GM20000 (cell line): ENCODE data around the gene GABRG3.

Source experiments
- DNase-seq: peaks from one replicate; pipeline ENCODE4 v3.0.0; 2012; ENCODE audit warnings: low spot score
- TF ChIP-seq, protein P1 (sequence below): IDR thresholded peaks from 2 replicates; pipeline ENCODE4 v1.5.1; 2012; ENCODE audit warnings: mild to moderate bottlenecking, control low read depth; ENCODE audit errors: extremely low read depth, missing control alignments

The GABRG3 gene

DNA sequence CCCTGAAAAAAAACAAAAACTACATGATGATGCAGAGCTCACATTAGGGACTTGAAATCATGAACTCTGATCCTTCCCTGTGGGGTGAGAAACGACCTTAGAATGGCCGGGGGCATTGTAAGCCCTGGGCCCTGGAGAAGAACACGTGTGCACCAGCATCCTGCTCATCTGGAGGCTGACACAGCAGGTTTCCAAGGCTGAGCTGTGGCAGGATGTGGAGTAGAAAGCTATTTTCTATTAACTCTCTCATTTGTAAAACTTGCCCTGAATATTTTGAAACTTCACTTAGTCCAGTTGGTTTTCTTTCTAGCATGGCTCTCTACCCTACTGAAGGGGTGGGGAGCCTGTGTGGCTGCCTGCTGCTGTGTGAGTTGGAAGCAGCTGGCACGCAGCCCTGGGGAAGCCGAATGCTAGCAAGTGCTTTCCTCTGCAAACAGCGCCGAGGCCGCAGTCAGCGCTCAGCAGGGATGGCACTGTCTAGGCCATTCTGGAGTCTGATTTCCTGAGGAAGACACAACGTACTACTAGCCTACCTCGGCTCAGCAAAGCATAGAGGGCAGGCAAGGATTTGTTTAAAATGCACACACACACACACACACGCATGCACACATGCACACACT is 58.0 kb downstream of the GABRG3 start:
- TF ChIP-seq, protein P1, sequence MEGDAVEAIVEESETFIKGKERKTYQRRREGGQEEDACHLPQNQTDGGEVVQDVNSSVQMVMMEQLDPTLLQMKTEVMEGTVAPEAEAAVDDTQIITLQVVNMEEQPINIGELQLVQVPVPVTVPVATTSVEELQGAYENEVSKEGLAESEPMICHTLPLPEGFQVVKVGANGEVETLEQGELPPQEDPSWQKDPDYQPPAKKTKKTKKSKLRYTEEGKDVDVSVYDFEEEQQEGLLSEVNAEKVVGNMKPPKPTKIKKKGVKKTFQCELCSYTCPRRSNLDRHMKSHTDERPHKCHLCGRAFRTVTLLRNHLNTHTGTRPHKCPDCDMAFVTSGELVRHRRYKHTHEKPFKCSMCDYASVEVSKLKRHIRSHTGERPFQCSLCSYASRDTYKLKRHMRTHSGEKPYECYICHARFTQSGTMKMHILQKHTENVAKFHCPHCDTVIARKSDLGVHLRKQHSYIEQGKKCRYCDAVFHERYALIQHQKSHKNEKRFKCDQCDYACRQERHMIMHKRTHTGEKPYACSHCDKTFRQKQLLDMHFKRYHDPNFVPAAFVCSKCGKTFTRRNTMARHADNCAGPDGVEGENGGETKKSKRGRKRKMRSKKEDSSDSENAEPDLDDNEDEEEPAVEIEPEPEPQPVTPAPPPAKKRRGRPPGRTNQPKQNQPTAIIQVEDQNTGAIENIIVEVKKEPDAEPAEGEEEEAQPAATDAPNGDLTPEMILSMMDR, result no peak
- DNase-seq, result no peak

DNA sequence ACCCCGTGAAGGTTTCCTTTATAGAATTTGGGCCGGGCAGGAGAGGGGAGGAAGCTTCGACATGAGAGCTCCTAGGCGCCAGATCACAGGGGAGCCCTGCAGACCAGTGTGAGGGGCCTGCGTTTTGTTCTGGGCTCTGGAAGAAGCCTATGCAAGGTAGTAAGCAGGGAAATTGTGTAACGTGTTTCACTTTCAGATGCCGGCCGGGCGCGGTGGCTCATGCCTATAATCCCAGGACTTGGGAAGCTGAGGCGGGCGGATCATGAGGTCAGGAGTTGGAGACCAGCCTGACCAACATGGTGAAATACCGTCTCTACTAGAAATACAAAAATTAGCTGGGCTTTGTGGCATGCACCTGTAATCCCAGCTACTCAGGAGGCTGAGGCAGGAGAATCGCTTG is 65.2 kb downstream of the GABRG3 start:
- TF ChIP-seq, protein P1, result no peak
- no peak for DNase-seq

DNA sequence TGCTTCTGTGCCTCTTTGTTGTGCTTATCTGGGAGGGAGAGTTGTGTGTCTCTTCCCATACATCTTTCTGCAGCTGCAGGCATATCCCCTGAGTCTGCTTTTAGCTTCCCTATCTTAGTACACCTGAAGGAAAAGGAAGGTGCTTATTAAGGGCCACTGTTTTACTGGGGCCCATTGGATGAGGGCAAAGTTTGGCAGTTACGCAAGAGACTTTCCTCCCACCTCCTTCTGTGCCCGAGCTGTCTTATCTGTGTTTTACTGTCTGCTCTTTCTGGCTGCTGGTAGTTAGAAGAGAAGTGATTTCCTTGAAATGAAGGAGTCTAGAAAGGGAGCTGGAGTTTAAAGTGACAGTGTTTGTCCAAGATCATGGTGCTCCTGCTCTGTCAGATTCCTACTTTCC is 66.5 kb downstream of the GABRG3 start:
- DNase-seq, result no peak
- TF ChIP-seq, protein P1, result no peak

DNA sequence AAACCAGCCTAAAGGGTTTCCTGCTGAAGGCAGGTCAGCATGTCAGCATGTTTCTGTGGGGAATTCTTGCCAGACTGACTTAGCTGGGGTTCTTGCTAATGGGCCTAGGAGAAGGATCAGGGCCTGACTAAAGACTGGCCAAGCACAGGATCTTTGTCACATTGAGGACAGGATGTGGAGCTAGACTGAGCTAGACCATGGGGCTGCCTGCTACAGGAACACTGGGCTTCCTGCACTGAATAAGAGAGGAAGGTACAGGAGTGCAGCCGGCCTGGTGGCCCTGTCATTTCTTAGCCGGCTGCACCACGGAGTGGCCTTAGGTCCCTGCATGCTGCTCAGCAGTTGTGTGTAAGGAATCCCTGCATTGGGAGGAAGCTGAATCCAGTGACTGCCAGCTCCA is 68.2 kb downstream of the GABRG3 start:
- TF ChIP-seq, protein P1, result no peak
- DNase-seq, result no peak

DNA sequence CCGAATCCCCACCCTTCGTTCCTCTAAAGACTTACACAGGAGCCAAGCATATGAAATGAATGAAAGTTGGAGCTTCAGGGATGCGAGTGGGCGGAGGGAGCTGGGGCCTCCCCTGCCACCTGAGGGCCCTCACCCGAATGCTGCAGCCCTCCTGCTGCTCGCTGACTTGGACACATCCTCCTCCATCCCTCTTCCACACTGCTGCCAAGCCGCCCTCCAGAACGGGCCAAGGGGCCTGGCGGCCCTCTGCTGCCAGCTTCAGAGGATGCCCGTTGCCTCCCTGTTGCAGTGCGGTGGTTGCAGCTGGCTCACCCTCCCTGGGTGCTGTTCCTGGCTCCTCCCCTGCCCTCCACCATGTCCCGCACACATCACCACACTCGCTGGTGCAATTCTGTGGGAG is 71.2 kb downstream of the GABRG3 start:
- DNase-seq, result no peak
- TF ChIP-seq, protein P1, result no peak

DNA sequence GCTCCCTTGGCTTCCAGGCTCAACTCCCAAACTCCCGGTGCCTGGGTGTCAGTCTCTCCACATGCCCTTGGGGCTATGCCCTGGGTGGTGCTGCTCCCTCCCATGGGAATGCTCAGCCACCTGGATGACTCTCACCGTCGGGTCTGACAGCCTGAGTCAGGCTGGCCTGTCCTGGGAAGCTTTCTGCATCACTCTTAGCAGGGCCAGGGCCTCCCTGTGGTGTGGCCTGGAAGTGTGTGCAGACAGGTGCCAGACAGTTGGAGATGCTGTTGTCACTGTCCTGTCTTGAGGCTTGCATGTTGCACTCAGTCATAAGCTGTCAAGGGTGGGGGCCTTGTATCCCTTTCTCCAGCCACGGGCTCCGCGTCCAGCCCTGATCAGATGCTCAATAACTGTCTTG is 71.7 kb downstream of the GABRG3 start:
- TF ChIP-seq, protein P1, result no peak
- DNase-seq, result no peak

DNA sequence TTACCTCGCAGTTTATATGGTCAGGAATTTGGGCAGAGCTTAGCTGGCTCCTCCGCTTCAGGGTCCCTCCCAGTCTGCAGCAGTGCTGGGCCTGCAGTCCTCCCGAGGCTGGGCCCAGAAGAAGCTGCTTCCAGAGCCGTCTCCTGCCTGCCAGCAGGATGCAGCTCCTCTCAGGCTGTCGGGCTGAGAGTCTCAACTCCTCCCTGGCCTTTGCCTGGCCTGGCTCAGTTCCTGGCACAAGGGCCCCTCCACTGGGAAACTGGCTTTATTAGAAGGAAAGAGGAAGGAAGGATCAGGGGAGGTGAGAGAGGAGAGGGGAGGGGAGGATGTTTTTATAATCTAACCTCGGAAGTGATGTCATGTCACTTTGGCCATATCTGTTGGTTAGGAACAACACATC is 72.8 kb downstream of the GABRG3 start:
- TF ChIP-seq, protein P1, result no peak
- DNase-seq, result no peak
